ENCODE results near the gene RASL12.

Gene RASL12

DNA sequence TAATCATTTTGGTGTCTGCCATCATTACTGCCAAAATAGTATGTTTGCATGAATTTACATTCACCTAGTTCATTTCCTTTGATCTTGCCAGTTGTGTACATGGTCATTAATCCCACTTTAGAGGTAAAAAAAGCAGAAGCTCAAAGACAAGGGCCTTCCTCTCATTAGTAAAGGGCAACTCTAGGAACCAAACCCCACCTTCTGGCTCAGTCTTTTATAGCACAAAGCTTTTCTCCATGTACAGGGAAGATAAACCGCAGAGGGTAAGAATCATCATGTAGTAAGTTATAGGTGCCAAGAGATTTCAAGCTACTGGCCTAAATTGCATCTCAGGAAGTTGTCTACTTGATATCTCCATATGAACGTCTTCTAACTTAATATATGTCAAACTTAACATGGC, 58.8 kb downstream of the RASL12 start:
- TF ChIP-seq, protein P1, sequence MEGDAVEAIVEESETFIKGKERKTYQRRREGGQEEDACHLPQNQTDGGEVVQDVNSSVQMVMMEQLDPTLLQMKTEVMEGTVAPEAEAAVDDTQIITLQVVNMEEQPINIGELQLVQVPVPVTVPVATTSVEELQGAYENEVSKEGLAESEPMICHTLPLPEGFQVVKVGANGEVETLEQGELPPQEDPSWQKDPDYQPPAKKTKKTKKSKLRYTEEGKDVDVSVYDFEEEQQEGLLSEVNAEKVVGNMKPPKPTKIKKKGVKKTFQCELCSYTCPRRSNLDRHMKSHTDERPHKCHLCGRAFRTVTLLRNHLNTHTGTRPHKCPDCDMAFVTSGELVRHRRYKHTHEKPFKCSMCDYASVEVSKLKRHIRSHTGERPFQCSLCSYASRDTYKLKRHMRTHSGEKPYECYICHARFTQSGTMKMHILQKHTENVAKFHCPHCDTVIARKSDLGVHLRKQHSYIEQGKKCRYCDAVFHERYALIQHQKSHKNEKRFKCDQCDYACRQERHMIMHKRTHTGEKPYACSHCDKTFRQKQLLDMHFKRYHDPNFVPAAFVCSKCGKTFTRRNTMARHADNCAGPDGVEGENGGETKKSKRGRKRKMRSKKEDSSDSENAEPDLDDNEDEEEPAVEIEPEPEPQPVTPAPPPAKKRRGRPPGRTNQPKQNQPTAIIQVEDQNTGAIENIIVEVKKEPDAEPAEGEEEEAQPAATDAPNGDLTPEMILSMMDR (IDR thresholded peaks at IDR 0.05; ENCODE audit: control insufficient read depth, insufficient read depth, low read depth, low read length, missing control alignments) = peak; percentile 25
- no peak for DNase-seq (ENCODE audit: low read depth)

DNA sequence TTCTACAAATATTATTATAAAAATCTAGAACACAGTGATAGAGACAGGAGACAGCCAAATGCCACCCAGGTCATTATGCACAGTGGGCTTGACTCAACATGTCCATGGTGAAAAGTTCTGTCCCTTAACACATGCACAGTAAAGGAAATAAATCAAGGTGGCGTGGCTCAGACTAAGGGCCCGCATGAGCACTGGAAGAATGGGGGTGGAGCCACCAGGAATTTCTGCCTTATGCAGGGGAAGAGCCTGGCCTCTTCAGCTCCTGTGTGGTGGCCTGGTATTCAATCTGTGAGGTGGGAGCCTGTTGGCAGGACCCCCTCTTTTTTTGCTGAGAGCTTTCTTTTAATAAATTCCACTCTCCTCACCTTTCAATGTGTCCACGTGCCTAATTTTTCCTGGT, 60.9 kb downstream of the RASL12 start:
- DNase-seq (ENCODE audit: low read depth) = no peak
- TF ChIP-seq, protein P1 (IDR thresholded peaks at IDR 0.05; ENCODE audit: control insufficient read depth, insufficient read depth, low read depth, low read length, missing control alignments) = no peak
- no peak overlapping the region for H3K4me3 ChIP-seq (ENCODE audit: control insufficient read depth, low read depth, low read length)

More for the DNA sequence above, 58.8 kb downstream of the RASL12 start:
- H3K4me3 ChIP-seq (ENCODE audit: control insufficient read depth, low read depth, low read length) = no peak overlapping the region

GRCh38 chr15:65004993-65005392, 62.8 kb downstream of the RASL12 start:
- no peak for DNase-seq (ENCODE audit: low read depth)
- H3K4me3 ChIP-seq (ENCODE audit: control insufficient read depth, low read depth, low read length) = no peak overlapping the region
- TF ChIP-seq, protein P1 (IDR thresholded peaks at IDR 0.05; ENCODE audit: control insufficient read depth, insufficient read depth, low read depth, low read length, missing control alignments) = no peak

Measured in AG09309 (cell line).